ENCODE results near the gene CYTL1.
A peak's percentile ranks its signal among the peaks of the same experiment; 100 is the strongest.
"Not testable (repeated sequence)": the region's sequence is repeated elsewhere in the genome, so short reads cannot be mapped to it uniquely, and the experiment has no call there.

The CYTL1 gene, protein sequence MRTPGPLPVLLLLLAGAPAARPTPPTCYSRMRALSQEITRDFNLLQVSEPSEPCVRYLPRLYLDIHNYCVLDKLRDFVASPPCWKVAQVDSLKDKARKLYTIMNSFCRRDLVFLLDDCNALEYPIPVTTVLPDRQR

DNA sequence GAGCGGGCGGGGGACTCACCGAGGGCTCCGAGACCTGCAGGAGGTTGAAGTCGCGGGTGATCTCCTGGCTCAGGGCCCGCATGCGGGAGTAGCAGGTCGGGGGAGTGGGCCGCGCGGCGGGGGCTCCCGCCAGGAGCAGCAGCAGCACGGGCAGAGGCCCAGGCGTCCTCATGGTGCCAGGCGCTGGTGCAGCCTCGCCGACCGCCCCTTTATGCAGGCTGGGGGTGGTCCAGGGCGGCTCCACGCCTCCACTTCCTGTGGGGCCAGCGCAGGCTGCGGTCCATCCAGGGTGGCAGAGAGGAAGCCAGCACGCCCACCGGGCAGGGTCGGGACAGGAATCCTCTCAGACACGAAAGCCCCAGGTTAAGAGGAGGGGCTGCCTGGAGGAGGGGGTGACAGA lies at the start of gene CYTL1:
Gene CYTL1, minus strand, starts transcription at position 185 of the 400 bp plus-strand sequence. Its CDS starts 13 bp downstream, at position 172.
- no peak for DNase-seq (ENCODE audit: low read depth)
- in situ Hi-C loops (cut with HindIII; ENCODE audit: low sequenced_read_pairs): loop anchor here (25.0 kb wide), 1 partner anchor 793 kb away; no protein-coding TSS in a partner anchor
- TF ChIP-seq, protein P1, sequence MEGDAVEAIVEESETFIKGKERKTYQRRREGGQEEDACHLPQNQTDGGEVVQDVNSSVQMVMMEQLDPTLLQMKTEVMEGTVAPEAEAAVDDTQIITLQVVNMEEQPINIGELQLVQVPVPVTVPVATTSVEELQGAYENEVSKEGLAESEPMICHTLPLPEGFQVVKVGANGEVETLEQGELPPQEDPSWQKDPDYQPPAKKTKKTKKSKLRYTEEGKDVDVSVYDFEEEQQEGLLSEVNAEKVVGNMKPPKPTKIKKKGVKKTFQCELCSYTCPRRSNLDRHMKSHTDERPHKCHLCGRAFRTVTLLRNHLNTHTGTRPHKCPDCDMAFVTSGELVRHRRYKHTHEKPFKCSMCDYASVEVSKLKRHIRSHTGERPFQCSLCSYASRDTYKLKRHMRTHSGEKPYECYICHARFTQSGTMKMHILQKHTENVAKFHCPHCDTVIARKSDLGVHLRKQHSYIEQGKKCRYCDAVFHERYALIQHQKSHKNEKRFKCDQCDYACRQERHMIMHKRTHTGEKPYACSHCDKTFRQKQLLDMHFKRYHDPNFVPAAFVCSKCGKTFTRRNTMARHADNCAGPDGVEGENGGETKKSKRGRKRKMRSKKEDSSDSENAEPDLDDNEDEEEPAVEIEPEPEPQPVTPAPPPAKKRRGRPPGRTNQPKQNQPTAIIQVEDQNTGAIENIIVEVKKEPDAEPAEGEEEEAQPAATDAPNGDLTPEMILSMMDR (IDR thresholded peaks at IDR 0.05; ENCODE audit: low read depth, low read length, missing control alignments): no peak
- peak within 1 kb of the TSS; percentile 31 for H3K4me3 ChIP-seq (ENCODE audit: low read depth, low read length)

DNA sequence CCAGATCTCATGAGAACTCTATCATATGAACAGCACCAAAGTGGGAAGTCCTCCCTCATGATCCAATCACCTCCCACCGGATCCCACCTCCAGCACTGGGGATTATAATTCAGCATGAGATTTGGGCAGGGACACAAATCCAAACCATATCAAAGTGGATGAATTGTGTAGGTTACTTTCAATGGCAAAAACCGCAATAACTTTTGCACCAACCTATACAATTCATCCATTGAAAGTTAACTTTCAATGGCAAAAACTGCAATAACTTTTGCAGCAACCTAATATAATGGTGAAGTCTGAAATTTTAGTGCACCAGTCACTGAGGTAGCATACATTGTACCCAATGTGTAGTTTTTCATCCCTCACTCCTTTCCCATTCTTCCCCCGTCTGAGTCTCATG lies 48.6 kb upstream of the CYTL1 start:
- no peak for DNase-seq (ENCODE audit: low read depth)
- TF ChIP-seq, protein P1 (IDR thresholded peaks at IDR 0.05; ENCODE audit: low read depth, low read length, missing control alignments): no peak
- no peak overlapping the region for H3K4me3 ChIP-seq (ENCODE audit: low read depth, low read length)
- in situ Hi-C loops (cut with HindIII; ENCODE audit: low sequenced_read_pairs): no loop called here

DNA sequence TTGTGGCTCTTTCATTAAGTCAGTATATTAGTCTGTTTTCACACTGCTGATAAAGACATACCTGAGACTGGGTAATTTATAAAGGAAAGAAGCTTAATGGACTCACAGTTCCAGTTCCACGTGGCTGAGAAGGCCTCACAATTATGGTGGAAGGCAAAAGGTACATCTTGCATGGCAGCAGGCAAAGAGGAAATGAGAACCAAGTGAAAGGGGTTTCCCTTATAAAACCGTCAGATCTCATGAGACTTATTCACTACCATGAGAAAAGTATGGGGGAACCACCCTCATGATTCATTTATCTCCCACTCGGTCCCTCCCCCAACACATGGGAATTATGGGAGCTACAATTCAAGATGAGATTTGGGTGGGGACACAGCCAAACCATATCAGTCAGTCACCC lies 47.7 kb upstream of the CYTL1 start:
- in situ Hi-C loops (cut with HindIII; ENCODE audit: low sequenced_read_pairs); DNase-seq (ENCODE audit: low read depth); H3K4me3 ChIP-seq (ENCODE audit: low read depth, low read length): not testable (repeated sequence)

DNA sequence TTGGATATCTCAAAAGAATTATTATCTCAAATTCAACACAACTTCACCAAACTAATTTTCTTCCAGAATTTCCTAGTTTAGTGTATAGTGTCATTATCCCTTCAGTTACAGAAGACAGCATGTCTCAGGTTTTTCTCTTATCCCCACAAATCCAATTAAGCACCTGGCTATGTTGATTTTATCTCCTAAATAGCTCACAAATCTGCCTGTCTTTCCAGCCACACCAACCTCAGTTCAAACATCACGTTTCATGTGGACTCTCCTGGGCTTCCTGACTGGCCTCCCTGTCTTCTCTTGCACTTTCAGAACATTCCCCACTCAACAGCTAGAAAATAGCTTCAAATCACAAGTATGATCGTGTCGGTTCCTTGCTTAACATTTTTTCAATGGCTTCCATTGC lies 46.8 kb upstream of the CYTL1 start:
- TF ChIP-seq, protein P1 (IDR thresholded peaks at IDR 0.05; ENCODE audit: low read depth, low read length, missing control alignments): no peak
- no peak overlapping the region for H3K4me3 ChIP-seq (ENCODE audit: low read depth, low read length)
- in situ Hi-C loops (cut with HindIII; ENCODE audit: low sequenced_read_pairs): no loop called here
- DNase-seq (ENCODE audit: low read depth): no peak

DNA sequence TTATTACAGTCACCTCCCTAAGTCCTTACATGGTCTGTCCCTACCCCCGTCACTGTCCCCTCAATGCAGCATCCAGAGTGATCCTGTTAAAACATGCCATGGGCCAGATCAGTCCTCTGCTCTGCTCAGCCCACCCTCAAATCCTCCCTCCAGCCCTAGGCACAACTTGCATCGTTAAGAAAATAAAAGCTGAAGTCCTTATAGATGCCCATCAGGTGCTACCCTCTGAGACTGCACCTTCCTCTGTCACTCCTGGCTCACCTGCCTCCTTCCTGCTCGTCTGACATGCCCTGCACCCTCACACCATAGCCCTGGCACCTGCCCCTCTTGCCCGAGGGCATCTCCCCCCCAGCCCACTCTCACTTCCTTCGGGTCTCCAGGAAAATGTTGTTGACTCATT lies 36.2 kb upstream of the CYTL1 start:
- no peak for DNase-seq (ENCODE audit: low read depth)
- in situ Hi-C loops (cut with HindIII; ENCODE audit: low sequenced_read_pairs): no loop called here
- TF ChIP-seq, protein P1 (IDR thresholded peaks at IDR 0.05; ENCODE audit: low read depth, low read length, missing control alignments): no peak
- no peak overlapping the region for H3K4me3 ChIP-seq (ENCODE audit: low read depth, low read length)

DNA sequence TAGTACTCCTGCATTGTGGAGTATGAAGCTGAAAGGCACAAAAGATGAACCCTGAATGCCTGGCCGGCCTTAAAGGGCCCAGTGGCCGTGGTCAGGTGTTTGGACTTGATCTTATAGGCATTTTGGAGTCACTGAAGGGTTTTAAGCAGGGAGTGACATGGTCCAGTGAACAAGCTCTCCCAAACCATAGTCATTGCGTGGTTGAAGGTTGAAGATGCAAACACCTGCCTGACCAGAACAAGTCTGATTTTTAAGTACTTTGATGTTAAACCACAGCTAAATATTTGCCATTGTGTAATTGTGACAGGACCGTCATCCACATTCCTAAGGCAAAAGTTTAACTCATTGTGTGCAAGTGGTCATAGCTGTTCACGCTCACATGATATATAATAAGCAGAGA lies 35.3 kb upstream of the CYTL1 start:
- TF ChIP-seq, protein P1 (IDR thresholded peaks at IDR 0.05; ENCODE audit: low read depth, low read length, missing control alignments): no peak
- in situ Hi-C loops (cut with HindIII; ENCODE audit: low sequenced_read_pairs): no loop called here
- no peak for DNase-seq (ENCODE audit: low read depth)
- H3K4me3 ChIP-seq (ENCODE audit: low read depth, low read length): no peak overlapping the region

DNA sequence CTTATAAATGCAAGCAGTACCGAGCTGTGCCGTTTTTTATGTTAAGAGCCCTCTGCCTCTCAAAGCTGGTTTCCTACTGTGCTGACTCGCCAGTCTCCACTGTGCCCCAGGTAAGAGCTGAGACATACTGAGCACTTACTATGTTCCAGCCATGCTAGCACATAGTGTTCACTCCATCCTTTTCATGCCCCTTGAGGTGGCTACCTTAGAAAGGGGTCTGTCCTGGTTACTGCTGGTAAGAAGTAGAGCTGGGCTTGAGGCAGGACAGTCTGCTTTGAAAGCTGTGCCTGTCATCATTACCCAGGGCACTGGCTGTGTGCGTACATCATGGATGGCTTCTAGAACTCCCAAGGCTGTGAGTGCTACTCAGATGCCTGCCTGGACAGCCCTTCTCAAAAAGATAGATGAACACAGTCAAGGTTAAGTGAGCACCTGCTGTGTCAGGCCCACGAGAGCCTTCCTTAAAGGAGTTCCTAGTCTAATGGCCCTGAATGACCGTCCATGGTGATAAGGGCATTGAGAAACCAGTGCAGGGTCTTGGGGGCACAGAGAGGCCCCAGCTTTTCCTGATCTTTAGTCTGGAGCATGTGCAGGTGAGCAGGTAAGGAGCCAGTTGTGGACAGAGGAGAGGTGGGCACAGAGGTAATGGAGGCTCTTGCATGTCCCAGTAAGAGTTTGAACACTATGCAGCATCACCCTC lies 33.6 kb upstream of the CYTL1 start:
- DNase-seq (ENCODE audit: low read depth): no peak
- TF ChIP-seq, protein P1 (IDR thresholded peaks at IDR 0.05; ENCODE audit: low read depth, low read length, missing control alignments): no peak
- in situ Hi-C loops (cut with HindIII; ENCODE audit: low sequenced_read_pairs): no loop called here
- no peak overlapping the region for H3K4me3 ChIP-seq (ENCODE audit: low read depth, low read length)
